KMS-11 (cell line): ENCODE measurements around the gene PCDH18.
"Not testable (repeated sequence)": the region's sequence is repeated elsewhere in the genome, so short reads cannot be mapped to it uniquely, and the experiment has no call there.

Experiments used
- H2AFZ ChIP-seq: fragments of 200-600 bp; sonication (generic); 2 replicates; pipeline ENCODE4 v1.6.1; 2016; ENCODE audit warnings: antibody characterized with exemption, mixed run types, low read depth
- H3K27ac ChIP-seq: fragments of 200-600 bp; sonication (generic); 2 replicates; pipeline ENCODE4 v1.6.1; 2016; ENCODE audit warnings: mild to moderate bottlenecking, mixed run types
- H3K27me3 ChIP-seq: fragments of 200-600 bp; sonication (generic); 2 replicates; pipeline ENCODE4 v1.6.1; 2017; ENCODE audit warnings: mild to moderate bottlenecking, low read depth, mixed run types, moderate library complexity; ENCODE audit not compliant: insufficient read depth
- H3K36me3 ChIP-seq: fragments of 200-600 bp; sonication (generic); 2 replicates; pipeline ENCODE4 v1.6.1; 2017; ENCODE audit warnings: mild to moderate bottlenecking, mixed run types; ENCODE audit not compliant: insufficient read depth
- H3K4me1 ChIP-seq: fragments of 200-600 bp; sonication (generic); 2 replicates; pipeline ENCODE4 v1.6.1; 2016; ENCODE audit warnings: mild to moderate bottlenecking, low read depth, mixed run types; ENCODE audit not compliant: poor library complexity, severe bottlenecking
- H3K4me2 ChIP-seq: fragments of 200-600 bp; sonication (generic); 2 replicates; pipeline ENCODE4 v1.7.0; 2016; ENCODE audit warnings: mild to moderate bottlenecking, mixed run types
- H3K4me3 ChIP-seq: fragments of 200-600 bp; sonication (generic); IDR thresholded peaks from 2 replicates; pipeline ENCODE4 v1.6.1; 2017; ENCODE audit warnings: low read depth, low read length, mixed read lengths; ENCODE audit not compliant: insufficient read depth
- H3K79me2 ChIP-seq: fragments of 200-600 bp; sonication (generic); 2 replicates; pipeline ENCODE4 v1.6.1; 2016; ENCODE audit warnings: low read depth, mixed run types; ENCODE audit not compliant: insufficient read depth
- H3K9ac ChIP-seq: fragments of 200-600 bp; sonication (generic); 2 replicates; pipeline ENCODE4 v1.6.1; 2016; ENCODE audit warnings: mild to moderate bottlenecking, mixed run types
- H4K20me1 ChIP-seq: fragments of 200-600 bp; sonication (generic); 2 replicates; pipeline ENCODE4 v1.6.1; 2016; ENCODE audit warnings: mild to moderate bottlenecking, mixed run types; ENCODE audit not compliant: insufficient read depth
- TF ChIP-seq, protein P1 (sequence below): fragments of 200-600 bp; sonication (generic); conservative IDR thresholded peaks from 2 replicates; pipeline ENCODE4 v1.6.1; 2017; ENCODE audit warnings: low read depth, mild to moderate bottlenecking, antibody characterized with exemption, low read length, moderate library complexity, mixed read lengths

PCDH18 gene

DNA sequence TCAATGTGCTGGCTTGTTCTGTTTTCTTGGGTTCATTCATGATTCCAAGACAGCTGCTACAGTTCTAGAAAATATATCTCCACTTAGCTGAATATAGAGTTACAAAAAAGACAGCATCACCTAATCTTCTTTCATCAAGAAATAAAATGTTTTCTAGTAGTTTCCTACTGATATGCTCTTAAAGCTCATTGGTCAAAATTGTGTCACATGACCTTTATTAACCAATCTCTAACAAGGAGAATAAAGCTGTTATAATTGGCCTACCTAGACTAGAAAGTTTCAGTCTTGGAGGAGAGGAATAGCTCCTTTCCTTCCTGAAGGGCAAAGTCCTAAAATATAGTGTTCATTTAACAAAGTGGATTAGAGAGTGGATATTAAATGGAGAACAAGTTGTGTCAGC, 8.1 kb upstream of the PCDH18 start:
- no peaks in the 10 kb centered on the region for H3K36me3 ChIP-seq
- no peaks in the 10 kb centered on the region for H3K4me1 ChIP-seq
- H3K9ac ChIP-seq = no peak overlapping the region
- H3K4me2 ChIP-seq = no peak overlapping the region
- no peak overlapping the region for H2AFZ ChIP-seq
- H3K79me2 ChIP-seq = no peaks in the 10 kb centered on the region
- no peaks in the 10 kb centered on the region for H4K20me1 ChIP-seq
- TF ChIP-seq, protein P1, sequence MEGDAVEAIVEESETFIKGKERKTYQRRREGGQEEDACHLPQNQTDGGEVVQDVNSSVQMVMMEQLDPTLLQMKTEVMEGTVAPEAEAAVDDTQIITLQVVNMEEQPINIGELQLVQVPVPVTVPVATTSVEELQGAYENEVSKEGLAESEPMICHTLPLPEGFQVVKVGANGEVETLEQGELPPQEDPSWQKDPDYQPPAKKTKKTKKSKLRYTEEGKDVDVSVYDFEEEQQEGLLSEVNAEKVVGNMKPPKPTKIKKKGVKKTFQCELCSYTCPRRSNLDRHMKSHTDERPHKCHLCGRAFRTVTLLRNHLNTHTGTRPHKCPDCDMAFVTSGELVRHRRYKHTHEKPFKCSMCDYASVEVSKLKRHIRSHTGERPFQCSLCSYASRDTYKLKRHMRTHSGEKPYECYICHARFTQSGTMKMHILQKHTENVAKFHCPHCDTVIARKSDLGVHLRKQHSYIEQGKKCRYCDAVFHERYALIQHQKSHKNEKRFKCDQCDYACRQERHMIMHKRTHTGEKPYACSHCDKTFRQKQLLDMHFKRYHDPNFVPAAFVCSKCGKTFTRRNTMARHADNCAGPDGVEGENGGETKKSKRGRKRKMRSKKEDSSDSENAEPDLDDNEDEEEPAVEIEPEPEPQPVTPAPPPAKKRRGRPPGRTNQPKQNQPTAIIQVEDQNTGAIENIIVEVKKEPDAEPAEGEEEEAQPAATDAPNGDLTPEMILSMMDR = no peak
- H3K4me3 ChIP-seq = no peak overlapping the region
- no peaks in the 10 kb centered on the region for H3K27me3 ChIP-seq
- H3K27ac ChIP-seq = no peak overlapping the region

DNA sequence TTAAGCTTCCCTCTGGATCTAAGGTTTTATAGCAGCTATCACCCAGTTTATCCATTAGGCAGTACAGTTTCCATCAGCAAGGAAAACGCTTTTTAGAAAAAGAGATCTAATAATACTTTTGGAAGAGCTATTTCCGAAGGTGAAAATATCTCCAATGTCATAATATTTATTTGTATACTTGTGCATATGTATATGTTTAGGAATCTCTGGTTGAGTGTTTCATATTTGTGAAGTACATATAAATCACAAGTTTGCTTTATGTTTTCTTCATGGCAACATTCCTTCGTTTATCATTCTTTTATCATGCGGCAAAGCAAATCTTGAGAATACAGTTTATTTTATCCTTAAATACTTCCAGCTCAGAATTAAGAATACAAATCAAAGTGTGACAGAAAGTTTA, 6.2 kb upstream of the PCDH18 start:
- H3K36me3 ChIP-seq = no peaks in the 10 kb centered on the region
- no peak overlapping the region for H3K4me3 ChIP-seq
- H3K9ac ChIP-seq = no peak overlapping the region
- H4K20me1 ChIP-seq = no peaks in the 10 kb centered on the region
- no peak overlapping the region for H3K27ac ChIP-seq
- no peaks in the 10 kb centered on the region for H3K27me3 ChIP-seq
- peaks cover 2% of the 10 kb centered on the region for H3K4me1 ChIP-seq
- TF ChIP-seq, protein P1 = no peak
- no peaks in the 10 kb centered on the region for H3K79me2 ChIP-seq
- H2AFZ ChIP-seq = no peak overlapping the region
- H3K4me2 ChIP-seq = no peak overlapping the region

DNA sequence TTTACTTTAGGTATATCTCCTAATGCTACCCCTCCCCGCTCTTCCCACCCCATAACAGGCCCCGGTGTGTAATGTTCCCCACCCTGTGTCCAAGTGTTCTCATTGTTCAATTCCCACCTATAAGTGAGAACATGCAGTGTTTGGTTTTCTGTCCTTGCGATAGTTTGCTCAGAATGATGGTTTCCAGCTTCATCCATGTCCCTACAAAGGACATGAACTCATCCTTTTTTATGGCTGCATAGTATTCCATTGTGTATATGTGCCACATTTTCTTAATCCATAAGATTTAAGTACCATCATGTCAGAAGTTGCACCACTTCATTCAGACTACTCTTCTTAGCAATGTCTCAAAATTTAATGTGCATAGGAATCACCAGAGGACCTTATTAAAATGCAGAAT, 5.5 kb upstream of the PCDH18 start:
- not testable (repeated sequence) for H3K27ac ChIP-seq, H3K4me1 ChIP-seq, H3K79me2 ChIP-seq, H4K20me1 ChIP-seq, H3K4me2 ChIP-seq, H3K36me3 ChIP-seq, H2AFZ ChIP-seq, H3K9ac ChIP-seq, H3K4me3 ChIP-seq, H3K27me3 ChIP-seq

DNA sequence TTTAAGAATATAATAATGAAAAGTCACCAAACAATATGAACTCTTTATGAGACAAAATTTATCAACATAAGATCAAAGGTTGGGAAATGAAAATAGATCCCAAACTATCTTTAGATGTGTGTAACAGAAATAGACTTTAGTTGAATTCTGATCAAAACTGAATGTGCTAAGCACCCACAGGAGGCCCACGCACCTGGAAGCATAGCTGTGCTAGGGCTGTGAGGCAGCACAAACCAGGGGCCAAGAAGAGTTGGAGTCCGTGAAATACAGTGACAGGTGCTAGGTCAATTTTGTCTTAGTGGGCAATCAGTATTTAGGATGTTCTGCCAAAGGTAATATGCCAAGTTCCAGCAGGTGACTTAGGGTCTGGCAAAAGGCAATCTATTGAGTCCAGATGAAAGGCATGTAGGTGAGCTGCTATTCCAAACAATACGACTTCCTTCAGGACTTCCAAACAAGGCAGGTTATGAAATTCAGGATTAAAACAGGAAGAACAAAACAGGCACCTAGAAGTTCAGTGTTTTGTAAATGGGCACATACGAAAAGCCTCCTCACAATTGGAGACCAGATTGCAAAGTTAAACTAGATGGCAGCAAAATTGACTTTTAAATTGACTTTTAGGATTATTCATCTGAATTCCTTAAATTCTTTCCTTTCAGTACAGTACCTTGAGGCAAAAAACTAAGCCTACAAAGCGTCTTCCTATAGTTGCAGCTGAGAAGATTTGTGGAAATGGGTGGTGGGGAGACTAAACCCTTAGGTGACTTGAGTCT, 4.7 kb upstream of the PCDH18 start:
- H3K4me2 ChIP-seq = no peak overlapping the region

DNA sequence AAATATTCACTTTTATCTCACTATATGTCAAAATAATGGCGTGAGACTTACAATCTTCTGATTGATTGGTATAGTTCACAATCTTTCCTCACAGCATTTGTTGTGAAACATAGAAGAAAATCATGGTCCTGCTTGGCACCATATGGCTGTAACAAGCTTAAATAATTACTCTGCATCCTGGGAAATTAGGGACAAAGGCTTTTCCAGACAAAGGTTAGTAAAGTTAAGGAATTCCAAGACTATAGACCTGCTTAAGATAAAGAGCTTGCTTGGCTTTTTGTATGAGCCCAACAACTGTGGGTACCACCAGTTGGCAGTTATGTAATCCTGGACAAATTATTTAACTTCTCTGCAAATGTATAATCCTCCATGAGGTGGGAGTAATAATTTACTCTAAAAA, 3.4 kb upstream of the PCDH18 start:
- H3K4me1 ChIP-seq = peaks cover 13% of the 10 kb centered on the region
- no peaks in the 10 kb centered on the region for H3K79me2 ChIP-seq

More for the DNA sequence above, 4.7 kb upstream of the PCDH18 start:
- TF ChIP-seq, protein P1 = no peak
- H3K27me3 ChIP-seq = no peaks in the 10 kb centered on the region
- no peak overlapping the region for H2AFZ ChIP-seq
- H3K36me3 ChIP-seq = no peaks in the 10 kb centered on the region
- H3K79me2 ChIP-seq = no peaks in the 10 kb centered on the region
- no peak overlapping the region for H3K9ac ChIP-seq
- H3K4me3 ChIP-seq = no peak overlapping the region
- H3K4me1 ChIP-seq = peaks cover 7% of the 10 kb centered on the region
- H3K27ac ChIP-seq = no peak overlapping the region
- H4K20me1 ChIP-seq = no peaks in the 10 kb centered on the region

More for the DNA sequence above, 3.4 kb upstream of the PCDH18 start:
- H3K36me3 ChIP-seq = no peaks in the 10 kb centered on the region
- H3K4me3 ChIP-seq = no peak overlapping the region
- H3K27me3 ChIP-seq = no peaks in the 10 kb centered on the region
- no peak overlapping the region for H3K4me2 ChIP-seq
- TF ChIP-seq, protein P1 = no peak
- H3K9ac ChIP-seq = no peak overlapping the region
- no peak overlapping the region for H2AFZ ChIP-seq
- no peak overlapping the region for H3K27ac ChIP-seq
- no peaks in the 10 kb centered on the region for H4K20me1 ChIP-seq
